Measurements from ENCODE around the gene CNOT8. TPM values are rescaled to one million over a fixed set of nuclear protein-coding genes. Genes with fewer than 3 reads are reported as not detected.
A peak's percentile ranks its signal among the peaks of the same experiment; 100 is the strongest.

The CNOT8 gene
- polyA plus RNA-seq, 10 donors: 34.1 to 44.6 (median 40.1) TPM

GRCh38 chr5:154862766-154863165 is 4.3 kb downstream of the CNOT8 start:
- DNase-seq: no peak

- no peak for DNase-seq
Observed at GRCh38 chr5:154863291-154864080, 5.1 kb downstream of the CNOT8 start.

- DNase-seq: no peak
Observed at GRCh38 chr5:154865466-154866184, 7.2 kb downstream of the CNOT8 start.

- DNase-seq: no peak
Observed at GRCh38 chr5:154866841-154867240, 8.4 kb downstream of the CNOT8 start.

- no peak for DNase-seq
Observed at GRCh38 chr5:154868702-154869101, 10.3 kb downstream of the CNOT8 start.

GRCh38 chr5:154871734-154872133 is 13.3 kb downstream of the CNOT8 start:
- no peak for DNase-seq

GRCh38 chr5:154873791-154874331 is 15.4 kb downstream of the CNOT8 start:
- DNase-seq: no peak

- DNase-seq: no peak
Observed at GRCh38 chr5:154878642-154879335, 20.4 kb downstream of the CNOT8 start.

GRCh38 chr5:154881986-154882385 is 23.6 kb downstream of the CNOT8 start:
- no peak for DNase-seq

GRCh38 chr5:154884424-154884823 is 26.0 kb downstream of the CNOT8 start:
- no peak for DNase-seq

GRCh38 chr5:154885439-154885838 is 27.0 kb downstream of the CNOT8 start:
- DNase-seq: no peak

GRCh38 chr5:154892369-154892771 is 33.9 kb downstream of the CNOT8 start:
- no peak for DNase-seq

- no peak for DNase-seq
Observed at GRCh38 chr5:154893381-154893780, 35.0 kb downstream of the CNOT8 start.

- no peak for DNase-seq
Observed at GRCh38 chr5:154895606-154896561, 37.5 kb downstream of the CNOT8 start.

- no peak for DNase-seq
Observed at GRCh38 chr5:154896562-154897165, 38.2 kb downstream of the CNOT8 start.

GRCh38 chr5:154898210-154898609 is 39.8 kb downstream of the CNOT8 start:
- peak in 2 of 3 donors; percentile 6 to 39 for DNase-seq

- peak in 2 of 3 donors; percentile 27 to 69 for DNase-seq
Observed at GRCh38 chr5:154899151-154899816, 40.9 kb downstream of the CNOT8 start.

GRCh38 chr5:154900066-154900465 is 41.6 kb downstream of the CNOT8 start:
- peak in 2 of 3 donors; percentile 11 to 32 for DNase-seq

- peak in 1 of 3 donors; percentile 7 for DNase-seq
Observed at GRCh38 chr5:154901276-154901675, 42.8 kb downstream of the CNOT8 start.

- no peak for DNase-seq
Observed at GRCh38 chr5:154901913-154902312, 43.5 kb downstream of the CNOT8 start.

All from muscle of back (tissue), 11 donors.